OCI-LY7 (cell line): ENCODE data around the gene CA9.
"Not testable (repeated sequence)": the region's sequence is repeated elsewhere in the genome, so short reads cannot be mapped to it uniquely, and the experiment has no call there.

Experiments used
- EZH2phosphoT487 ChIP-seq: fragments of 200-600 bp; sonication (generic); IDR thresholded peaks from 2 replicates; pipeline ENCODE4 v1.6.1; 2018; ENCODE audit warnings: low read depth, borderline replicate concordance, mild to moderate bottlenecking, mixed run types, antibody characterized with exemption, low read length, moderate library complexity, mixed read lengths
- TF ChIP-seq, protein P1 (sequence below): fragments of 200-600 bp; sonication (generic); conservative IDR thresholded peaks from 2 replicates; pipeline ENCODE4 v1.5.1; 2014; ENCODE audit warnings: mild to moderate bottlenecking, antibody characterized with exemption, low read length, moderate library complexity, mixed read lengths

DNA sequence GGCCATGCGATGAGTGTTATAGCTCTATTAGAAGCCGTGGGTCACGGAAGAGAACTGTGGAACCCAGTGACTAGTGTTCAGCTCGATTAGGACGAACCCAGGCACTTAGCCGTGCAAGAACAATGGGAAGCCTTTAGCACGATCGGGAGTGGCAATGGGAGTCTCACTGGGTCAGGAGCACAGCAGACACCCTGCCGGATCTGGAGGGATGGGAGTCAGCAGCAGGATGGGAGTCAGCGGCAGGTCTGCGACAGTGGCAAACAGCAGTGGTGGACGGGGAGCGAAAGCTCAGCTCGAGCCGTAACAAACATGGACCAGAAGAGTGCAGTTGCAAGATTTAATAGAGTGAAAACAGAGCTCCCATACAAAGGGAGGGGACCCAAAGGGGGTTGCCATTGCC, 33.3 kb upstream of the CA9 start:
- TF ChIP-seq, protein P1, sequence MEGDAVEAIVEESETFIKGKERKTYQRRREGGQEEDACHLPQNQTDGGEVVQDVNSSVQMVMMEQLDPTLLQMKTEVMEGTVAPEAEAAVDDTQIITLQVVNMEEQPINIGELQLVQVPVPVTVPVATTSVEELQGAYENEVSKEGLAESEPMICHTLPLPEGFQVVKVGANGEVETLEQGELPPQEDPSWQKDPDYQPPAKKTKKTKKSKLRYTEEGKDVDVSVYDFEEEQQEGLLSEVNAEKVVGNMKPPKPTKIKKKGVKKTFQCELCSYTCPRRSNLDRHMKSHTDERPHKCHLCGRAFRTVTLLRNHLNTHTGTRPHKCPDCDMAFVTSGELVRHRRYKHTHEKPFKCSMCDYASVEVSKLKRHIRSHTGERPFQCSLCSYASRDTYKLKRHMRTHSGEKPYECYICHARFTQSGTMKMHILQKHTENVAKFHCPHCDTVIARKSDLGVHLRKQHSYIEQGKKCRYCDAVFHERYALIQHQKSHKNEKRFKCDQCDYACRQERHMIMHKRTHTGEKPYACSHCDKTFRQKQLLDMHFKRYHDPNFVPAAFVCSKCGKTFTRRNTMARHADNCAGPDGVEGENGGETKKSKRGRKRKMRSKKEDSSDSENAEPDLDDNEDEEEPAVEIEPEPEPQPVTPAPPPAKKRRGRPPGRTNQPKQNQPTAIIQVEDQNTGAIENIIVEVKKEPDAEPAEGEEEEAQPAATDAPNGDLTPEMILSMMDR = not testable (repeated sequence)
- not testable (repeated sequence) for TF ChIP-seq EZH2phosphoT487
